Activated CD4-positive, CD25-positive, alpha-beta regulatory T cell treated with anti-CD3 and anti-CD28 coated beads, Interleukin-2, amount 50 U/mL, for 24 hours (primary cell): Measurements from ENCODE around the gene RRAGB.
"Not testable (repeated sequence)": the region's sequence is repeated elsewhere in the genome, so short reads cannot be mapped to it uniquely, and the experiment has no call there.

ENCODE experiments used
- ATAC-seq, 2 donors: fragments of 150-1000 bp; cut with Tn5 transposase; one replicate each; pipeline ENCODE4 v1.10.0; 2021; ENCODE audit warnings: mild to moderate bottlenecking in 1 of 2, moderate library complexity in 1 of 2

Gene RRAGB

GRCh38 chrX:55774419-55774818, 56.9 kb downstream of the RRAGB start:
- ATAC-seq: not testable (repeated sequence)

GRCh38 chrX:55777596-55777995, 60.0 kb downstream of the RRAGB start:
- no peak for ATAC-seq

GRCh38 chrX:55778322-55778721, 60.8 kb downstream of the RRAGB start:
- no peak for ATAC-seq

GRCh38 chrX:55783723-55784122, 66.2 kb downstream of the RRAGB start:
- no peak for ATAC-seq

GRCh38 chrX:55787063-55787462, 69.5 kb downstream of the RRAGB start:
- ATAC-seq: no peak

GRCh38 chrX:55787727-55788126, 70.2 kb downstream of the RRAGB start:
- ATAC-seq: no peak

GRCh38 chrX:55794405-55794804, 76.9 kb downstream of the RRAGB start:
- ATAC-seq: peak in 1 of 2 donors; percentile 38

- ATAC-seq: no peak
Observed at GRCh38 chrX:55796496-55796895, 78.9 kb downstream of the RRAGB start.

- ATAC-seq: no peak
Observed at GRCh38 chrX:55801811-55802210, 84.3 kb downstream of the RRAGB start.
